Stromal cell of bone marrow (primary cell): ENCODE measurements around the gene KNDC1.
"Not testable (repeated sequence)": the region's sequence is repeated elsewhere in the genome, so short reads cannot be mapped to it uniquely, and the experiment has no call there.

Source experiments
- DNase-seq: peaks from one replicate; pipeline ENCODE4 v3.0.0-alpha.2; 2012; ENCODE audit warnings: low read depth

Gene KNDC1

GRCh38 chr10:133207041-133207600 is 47.1 kb downstream of the KNDC1 start:
- no peak for DNase-seq

GRCh38 chr10:133207627-133208026 is 47.6 kb downstream of the KNDC1 start:
- DNase-seq = no peak

GRCh38 chr10:133208466-133208865 is 48.4 kb downstream of the KNDC1 start:
- DNase-seq = no peak

GRCh38 chr10:133209117-133209516 is 49.1 kb downstream of the KNDC1 start:
- DNase-seq = no peak

GRCh38 chr10:133209641-133210040 is 49.6 kb downstream of the KNDC1 start:
- DNase-seq = no peak

- no peak for DNase-seq
Measured at GRCh38 chr10:133210398-133211140, 50.5 kb downstream of the KNDC1 start.

GRCh38 chr10:133211141-133211830 is 51.3 kb downstream of the KNDC1 start:
- no peak for DNase-seq

GRCh38 chr10:133211959-133212852 is 52.2 kb downstream of the KNDC1 start:
- no peak for DNase-seq

- no peak for DNase-seq
Measured at GRCh38 chr10:133212853-133213494, 53.0 kb downstream of the KNDC1 start.

GRCh38 chr10:133213641-133214467 is 53.8 kb downstream of the KNDC1 start:
- no peak for DNase-seq

GRCh38 chr10:133214468-133215410 is 54.7 kb downstream of the KNDC1 start:
- no peak for DNase-seq

- DNase-seq = no peak
Measured at GRCh38 chr10:133215586-133215985, 55.6 kb downstream of the KNDC1 start.

GRCh38 chr10:133216776-133217175 is 56.8 kb downstream of the KNDC1 start:
- no peak for DNase-seq

- DNase-seq = no peak
Measured at GRCh38 chr10:133217800-133218589, 58.0 kb downstream of the KNDC1 start.

- DNase-seq = no peak
Measured at GRCh38 chr10:133218891-133219290, 58.9 kb downstream of the KNDC1 start.

- DNase-seq = no peak
Measured at GRCh38 chr10:133219782-133220181, 59.8 kb downstream of the KNDC1 start.

- no peak for DNase-seq
Measured at GRCh38 chr10:133221331-133221730, 61.3 kb downstream of the KNDC1 start.

GRCh38 chr10:133221756-133222155 is 61.7 kb downstream of the KNDC1 start:
- not testable (repeated sequence) for DNase-seq

GRCh38 chr10:133224076-133224475 is 64.1 kb downstream of the KNDC1 start:
- DNase-seq = no peak
